LNCaP clone FGC (cell line): ENCODE data around the gene ARHGEF11.

Source experiments
- DNase-seq: peaks from one replicate; pipeline ENCODE4 v3.0.0-alpha.2; 2011; ENCODE audit warnings: low read depth
- H3K4me3 ChIP-seq: 2 replicates; pipeline ENCODE4 v1.5.1; 2011; ENCODE audit warnings: mild to moderate bottlenecking, low read depth, low read length, control low read depth
- TF ChIP-seq, protein P1 (sequence below): IDR thresholded peaks from 2 replicates; pipeline ENCODE4 v1.5.1; 2012; ENCODE audit warnings: mild to moderate bottlenecking; ENCODE audit not compliant: control insufficient read depth, insufficient read depth; ENCODE audit errors: extremely low read depth

The ARHGEF11 gene

DNA sequence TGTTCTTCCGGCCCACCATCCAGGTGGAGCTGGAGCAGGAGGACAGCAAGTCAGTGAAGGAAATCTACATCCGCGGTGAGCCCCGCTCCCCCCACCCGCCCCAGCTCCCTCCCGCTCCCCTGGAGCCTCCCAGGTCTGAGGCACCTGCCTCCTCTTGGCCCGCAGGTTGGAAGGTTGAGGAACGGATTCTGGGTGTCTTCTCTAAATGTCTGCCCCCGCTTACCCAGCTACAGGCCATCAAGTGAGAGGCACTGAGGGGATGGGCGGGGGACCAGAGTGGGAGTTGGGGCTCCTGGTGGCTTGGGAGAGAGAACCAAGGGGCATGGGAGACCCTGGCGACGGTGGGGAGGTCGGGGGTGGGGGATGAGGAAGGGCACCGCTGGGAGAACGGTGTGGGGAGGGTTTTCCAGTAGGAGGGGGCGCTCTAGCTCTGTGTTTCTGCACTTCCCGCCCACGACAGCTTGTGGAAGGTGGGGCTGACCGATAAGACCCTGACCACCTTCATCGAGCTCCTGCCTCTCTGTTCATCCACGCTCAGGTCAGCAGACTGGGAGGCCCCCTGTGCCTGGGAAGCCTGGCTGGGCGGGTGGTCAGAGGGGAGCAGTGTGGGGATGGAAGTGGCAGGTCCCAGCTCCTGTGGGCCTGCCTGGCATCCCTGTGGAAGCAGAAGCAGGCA, 120.9 kb downstream of the ARHGEF11 start:
- TF ChIP-seq, protein P1, sequence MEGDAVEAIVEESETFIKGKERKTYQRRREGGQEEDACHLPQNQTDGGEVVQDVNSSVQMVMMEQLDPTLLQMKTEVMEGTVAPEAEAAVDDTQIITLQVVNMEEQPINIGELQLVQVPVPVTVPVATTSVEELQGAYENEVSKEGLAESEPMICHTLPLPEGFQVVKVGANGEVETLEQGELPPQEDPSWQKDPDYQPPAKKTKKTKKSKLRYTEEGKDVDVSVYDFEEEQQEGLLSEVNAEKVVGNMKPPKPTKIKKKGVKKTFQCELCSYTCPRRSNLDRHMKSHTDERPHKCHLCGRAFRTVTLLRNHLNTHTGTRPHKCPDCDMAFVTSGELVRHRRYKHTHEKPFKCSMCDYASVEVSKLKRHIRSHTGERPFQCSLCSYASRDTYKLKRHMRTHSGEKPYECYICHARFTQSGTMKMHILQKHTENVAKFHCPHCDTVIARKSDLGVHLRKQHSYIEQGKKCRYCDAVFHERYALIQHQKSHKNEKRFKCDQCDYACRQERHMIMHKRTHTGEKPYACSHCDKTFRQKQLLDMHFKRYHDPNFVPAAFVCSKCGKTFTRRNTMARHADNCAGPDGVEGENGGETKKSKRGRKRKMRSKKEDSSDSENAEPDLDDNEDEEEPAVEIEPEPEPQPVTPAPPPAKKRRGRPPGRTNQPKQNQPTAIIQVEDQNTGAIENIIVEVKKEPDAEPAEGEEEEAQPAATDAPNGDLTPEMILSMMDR: no peak
- no peak for DNase-seq
- no peak overlapping the region for H3K4me3 ChIP-seq

DNA sequence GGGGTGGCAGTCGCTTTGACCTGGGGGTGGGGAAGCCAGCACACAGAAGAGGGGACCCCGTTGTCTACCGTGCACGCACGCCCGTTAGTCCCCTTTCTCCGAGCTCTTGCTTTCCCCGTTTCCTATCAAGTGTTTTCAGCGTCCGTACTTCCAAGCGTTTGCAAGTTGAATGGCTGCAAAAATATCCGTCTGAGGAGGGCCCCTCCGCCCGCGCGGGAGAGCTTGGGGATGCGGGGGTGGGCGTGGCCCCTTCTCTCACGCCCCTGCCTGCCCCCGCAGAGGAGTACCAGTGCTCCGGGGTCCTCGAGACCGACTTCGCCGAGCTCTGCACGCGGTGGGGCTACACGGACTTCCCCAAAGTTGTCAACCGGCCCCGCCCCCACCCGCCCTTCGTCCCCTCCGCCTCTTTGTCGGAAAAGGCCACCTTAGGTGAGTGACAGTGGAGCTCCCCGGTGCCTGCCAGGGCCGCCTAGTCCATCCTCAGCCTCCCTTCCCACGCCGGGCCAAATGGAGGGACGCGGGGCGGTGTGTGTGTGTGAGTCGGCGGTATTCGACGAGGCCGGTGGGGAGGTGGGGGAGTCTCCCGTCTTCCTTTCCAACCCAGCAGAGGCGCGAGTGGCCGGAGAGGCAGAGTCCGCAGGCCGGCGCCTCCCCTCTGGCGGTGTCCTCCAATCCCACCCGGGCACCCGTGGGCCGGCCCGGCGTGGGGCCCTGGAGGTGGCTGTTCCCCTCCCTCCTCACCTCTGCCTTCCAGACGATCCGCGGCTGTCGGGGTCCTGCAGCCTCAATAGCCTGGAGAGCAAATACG, 121.7 kb downstream of the ARHGEF11 start:
- TF ChIP-seq, protein P1: no peak
- DNase-seq: no peak
- H3K4me3 ChIP-seq: no peak overlapping the region

DNA sequence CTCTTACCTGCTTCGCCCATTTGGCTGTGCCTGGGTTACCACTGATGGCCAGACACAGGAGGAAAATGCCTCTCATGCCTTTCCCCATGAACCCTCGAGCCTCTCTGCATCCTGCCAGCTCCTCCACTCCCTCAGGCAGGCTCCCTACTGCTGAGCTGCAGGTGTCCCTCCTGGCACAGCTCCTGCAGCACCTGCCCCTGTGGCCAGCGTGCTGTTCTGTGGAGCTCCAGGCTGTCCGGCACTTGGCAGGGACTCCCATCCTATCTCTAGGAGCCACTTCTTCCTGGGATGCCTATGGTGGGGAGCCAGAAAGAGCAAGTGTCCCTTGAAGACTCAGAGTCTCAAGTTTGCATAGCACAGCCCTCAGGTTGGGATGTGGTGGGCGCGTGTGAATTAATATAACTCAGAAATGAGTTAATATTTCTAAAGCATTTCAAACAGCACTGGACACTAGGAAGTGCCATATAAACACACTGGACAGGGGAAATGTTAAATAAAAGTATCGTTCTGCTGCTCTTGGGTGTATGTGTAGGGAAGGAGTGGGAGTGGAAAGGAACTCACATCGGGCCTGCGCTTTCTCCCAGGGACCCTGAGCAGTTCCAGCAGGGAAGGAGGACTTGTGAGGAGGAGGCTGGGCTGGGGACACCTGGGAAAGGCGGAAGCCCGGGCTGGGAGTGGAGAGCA, 122.4 kb downstream of the ARHGEF11 start:
- TF ChIP-seq, protein P1: no peak
- H3K4me3 ChIP-seq: no peak overlapping the region
- peak; percentile 39 for DNase-seq

DNA sequence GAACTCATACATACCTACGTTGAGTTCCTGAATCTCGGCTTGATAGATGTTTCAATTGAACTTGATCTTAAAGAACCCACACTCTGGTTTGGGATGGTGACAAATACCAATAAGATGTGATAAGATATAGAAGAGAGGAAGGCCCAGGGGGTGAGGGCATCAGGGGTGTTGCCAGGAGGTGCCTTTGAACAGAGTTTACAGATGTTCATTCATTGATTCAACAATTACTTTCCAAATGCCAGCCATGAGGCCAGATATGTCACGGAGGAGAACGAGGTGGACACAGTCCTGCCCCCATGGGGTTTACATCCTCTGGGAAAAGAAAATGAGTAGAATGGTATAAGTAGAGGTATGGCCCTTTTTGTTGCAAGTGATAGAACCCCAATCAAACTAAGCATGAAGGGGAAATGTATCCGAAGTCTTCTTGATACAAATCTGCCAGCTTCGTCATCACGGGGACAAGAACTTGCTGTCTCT, 124.5 kb downstream of the ARHGEF11 start:
- TF ChIP-seq, protein P1: no peak
- no peak for DNase-seq
- no peak overlapping the region for H3K4me3 ChIP-seq

DNA sequence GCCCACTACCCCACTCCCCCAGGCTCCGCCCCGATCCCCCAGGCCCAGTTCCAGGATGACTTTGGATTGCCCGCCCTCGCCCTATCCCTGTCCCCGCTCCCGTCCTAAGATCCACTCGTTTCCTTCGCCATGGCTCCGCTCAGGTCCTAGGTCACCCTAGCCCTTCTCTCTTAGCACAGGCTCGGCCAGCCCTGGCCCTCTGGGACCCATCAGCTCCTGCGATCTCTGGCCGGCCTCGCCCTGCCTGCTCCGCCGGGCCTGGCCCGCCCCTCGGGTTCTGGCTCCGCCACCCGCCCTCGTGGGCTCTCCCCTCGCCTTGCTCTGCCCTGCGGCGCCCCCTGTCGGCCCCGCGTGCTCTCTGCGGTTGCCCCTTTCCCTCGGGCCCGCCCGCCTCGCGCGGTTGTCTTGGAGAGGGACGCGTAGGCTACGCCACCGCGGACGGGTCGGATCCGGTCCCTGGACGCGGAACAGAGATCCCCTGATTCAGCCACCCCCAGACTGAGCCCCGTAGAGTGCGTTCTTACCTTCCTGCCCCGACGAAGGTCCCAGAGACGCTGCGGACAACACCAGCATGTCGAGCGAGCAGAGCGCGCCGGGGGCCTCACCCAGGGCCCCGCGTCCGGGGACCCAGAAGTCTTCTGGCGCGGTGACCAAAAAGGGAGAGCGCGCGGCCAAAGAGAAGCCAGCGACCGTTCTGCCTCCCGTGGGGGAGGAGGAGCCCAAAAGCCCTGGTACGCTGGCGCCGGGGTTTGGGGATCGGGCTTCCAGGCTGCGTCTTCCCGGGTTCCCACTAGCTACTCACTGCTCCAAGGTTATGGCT, 125.1 kb downstream of the ARHGEF11 start, which contains the start of gene LRRC71:
TSS of gene LRRC71 (plus strand) at position 400 of the 820 bp plus-strand sequence. CDS start at position 572, 172 bp downstream.
- DNase-seq: no peak
- TF ChIP-seq, protein P1: peak; percentile 77

DNA sequence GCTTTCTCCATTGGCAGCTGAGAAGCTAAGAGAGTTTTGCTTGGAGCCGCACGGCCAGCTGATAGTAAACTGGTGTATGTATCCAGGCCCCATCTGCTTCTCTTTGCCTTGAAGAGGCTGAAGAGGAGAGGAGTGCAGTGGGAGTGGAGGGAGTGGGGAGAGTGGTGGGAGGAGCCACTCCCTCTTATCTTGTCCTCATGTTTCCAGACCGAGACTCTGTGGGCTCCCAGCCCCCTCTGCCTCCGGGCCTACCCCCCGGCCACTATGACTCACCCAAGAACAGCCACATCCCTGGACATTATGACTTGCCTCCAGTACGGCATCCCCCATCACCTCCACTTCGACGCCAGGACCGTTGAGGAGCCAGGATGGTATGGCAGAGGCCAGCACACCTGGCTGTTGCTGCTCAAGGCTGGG, 131.1 kb downstream of the ARHGEF11 start:
- TF ChIP-seq, protein P1: no peak
- H3K4me3 ChIP-seq: no peak overlapping the region
- DNase-seq: no peak

More for the DNA sequence above, 125.1 kb downstream of the ARHGEF11 start, which contains the start of gene LRRC71:
- H3K4me3 ChIP-seq: no peak within 1 kb of the TSS
